HG02610 (cell line): ENCODE measurements around the gene MCHR2.
"Not testable (repeated sequence)": the region's sequence is repeated elsewhere in the genome, so short reads cannot be mapped to it uniquely, and the experiment has no call there.

Source experiments
- ATAC-seq: cut with Tn5 transposase; IDR thresholded peaks from one replicate; pipeline ENCODE4 v1.9.1; 2021; ENCODE audit warnings: mild to moderate bottlenecking, moderate library complexity; ENCODE audit not compliant: unreplicated experiment

The MCHR2 gene

GRCh38 chr6:99993533-99994251 is at the start of gene MCHR2:
Gene MCHR2, minus strand, starts transcription at chr6:99994223. Its CDS starts 38,076 bp downstream, at chr6:99956147.
- no peak for ATAC-seq

GRCh38 chr6:100038546-100038945 is 44.5 kb upstream of the MCHR2 start:
- not testable (repeated sequence) for ATAC-seq

GRCh38 chr6:100035873-100036653 is 42.0 kb upstream of the MCHR2 start:
- ATAC-seq, result peak; percentile 78

- ATAC-seq, result no peak
Observed at GRCh38 chr6:100023798-100024197, 29.8 kb upstream of the MCHR2 start.

GRCh38 chr6:100022847-100023246 is 28.8 kb upstream of the MCHR2 start:
- ATAC-seq, result no peak

GRCh38 chr6:100008857-100009256 is 14.8 kb upstream of the MCHR2 start:
- no peak for ATAC-seq

GRCh38 chr6:100001915-100002388 is 7.9 kb upstream of the MCHR2 start:
- peak; percentile 91 for ATAC-seq

GRCh38 chr6:99997141-99997540 is 3.1 kb upstream of the MCHR2 start:
- ATAC-seq, result no peak

GRCh38 chr6:99995916-99996315 is 1.9 kb upstream of the MCHR2 start:
- ATAC-seq, result no peak

- no peak for ATAC-seq
Observed at GRCh38 chr6:99993146-99993532, 884 bp downstream of the MCHR2 start.

- ATAC-seq, result no peak
Observed at GRCh38 chr6:99991955-99992354, 2.1 kb downstream of the MCHR2 start.

GRCh38 chr6:99980741-99981140 is 13.3 kb downstream of the MCHR2 start:
- ATAC-seq, result no peak

GRCh38 chr6:99979953-99980352 is 14.1 kb downstream of the MCHR2 start:
- ATAC-seq, result no peak

- no peak for ATAC-seq
Observed at GRCh38 chr6:99967052-99967451, 27.0 kb downstream of the MCHR2 start.

- no peak for ATAC-seq
Observed at GRCh38 chr6:99960027-99960426, 34.0 kb downstream of the MCHR2 start.

- ATAC-seq, result no peak
Observed at GRCh38 chr6:99951016-99951805, 42.8 kb downstream of the MCHR2 start.

- ATAC-seq, result no peak
Observed at GRCh38 chr6:99946005-99946404, 48.0 kb downstream of the MCHR2 start.

GRCh38 chr6:99943846-99944245 is 50.2 kb downstream of the MCHR2 start:
- ATAC-seq, result no peak

- no peak for ATAC-seq
Observed at GRCh38 chr6:99940582-99940981, 53.4 kb downstream of the MCHR2 start.

GRCh38 chr6:99933129-99933528 is 60.9 kb downstream of the MCHR2 start:
- ATAC-seq, result no peak

- no peak for ATAC-seq
Observed at GRCh38 chr6:99912657-99913056, 81.4 kb downstream of the MCHR2 start.
